Measurements from ENCODE around the gene TMEM25. TPM values are rescaled to one million over a fixed set of nuclear protein-coding genes. Genes with fewer than 3 reads are reported as not detected.
"Not testable (repeated sequence)": the region's sequence is repeated elsewhere in the genome, so short reads cannot be mapped to it uniquely, and the experiment has no call there.

Gene TMEM25
- total RNA-seq, 2 experiments from 2014 or later: 7.8 to 9.5 TPM

GRCh38 chr11:118535261-118535660, 4.3 kb downstream of the TMEM25 start:
- Mint-ChIP-seq H3K4me3 (no peak overlapping the region), H3K36me3 (ENCODE audit: low read depth) (no peaks in the 10 kb centered on the region), H3K9me3 (no peaks in the 10 kb centered on the region), H3K4me1 (peaks cover 8% of the 10 kb centered on the region), H3K27ac (no peak overlapping the region), H3K27me3 (no peaks in the 10 kb centered on the region)
- CTCF ChIA-PET: interaction anchor here (1.1 kb wide), 1 partner anchor 10 kb away, joined by 3 read pairs; no protein-coding TSS in a partner anchor
- POLR2A ChIA-PET: no interaction called here
- DNase-seq: no peak

GRCh38 chr11:118536726-118537125, 5.7 kb downstream of the TMEM25 start:
- ChIA-PET CTCF (no interaction called here), POLR2A (no interaction called here)
- peaks cover 2% of the 10 kb centered on the region for H3K4me1 Mint-ChIP-seq
- H3K27ac Mint-ChIP-seq: no peak overlapping the region
- H3K4me3 Mint-ChIP-seq: no peak overlapping the region
- H3K9me3 Mint-ChIP-seq: no peaks in the 10 kb centered on the region
- H3K27me3 Mint-ChIP-seq: no peaks in the 10 kb centered on the region
- no peaks in the 10 kb centered on the region for H3K36me3 Mint-ChIP-seq (ENCODE audit: low read depth)
- DNase-seq: no peak

GRCh38 chr11:118537409-118537980, 6.5 kb downstream of the TMEM25 start:
- POLR2A ChIA-PET: no interaction called here
- Mint-ChIP-seq H3K36me3 (ENCODE audit: low read depth) (no peaks in the 10 kb centered on the region), H3K27me3 (no peaks in the 10 kb centered on the region), H3K9me3 (no peaks in the 10 kb centered on the region), H3K4me3 (no peak overlapping the region), H3K4me1 (no peaks in the 10 kb centered on the region), H3K27ac (no peak overlapping the region)
- DNase-seq: no peak
- CTCF ChIA-PET: no interaction called here

- ChIA-PET POLR2A (no interaction called here), CTCF (interaction anchor here (0.9 kb wide), 1 partner anchor 10 kb away, joined by 3 read pairs; no protein-coding TSS in a partner anchor)
- no peak overlapping the region for H3K27ac Mint-ChIP-seq
- no peaks in the 10 kb centered on the region for H3K9me3 Mint-ChIP-seq
- DNase-seq: no peak
- no peaks in the 10 kb centered on the region for H3K36me3 Mint-ChIP-seq (ENCODE audit: low read depth)
- H3K4me1 Mint-ChIP-seq: no peaks in the 10 kb centered on the region
- H3K27me3 Mint-ChIP-seq: no peaks in the 10 kb centered on the region
- no peak overlapping the region for H3K4me3 Mint-ChIP-seq
Measured at GRCh38 chr11:118544010-118544646, 13.1 kb downstream of the TMEM25 start.

- no peaks in the 10 kb centered on the region for H3K4me1 Mint-ChIP-seq
- H3K9me3 Mint-ChIP-seq: no peaks in the 10 kb centered on the region
- H3K36me3 Mint-ChIP-seq (ENCODE audit: low read depth): no peaks in the 10 kb centered on the region
- no peak overlapping the region for H3K4me3 Mint-ChIP-seq
- ChIA-PET CTCF (interaction anchor here (0.9 kb wide), 1 partner anchor 11 kb away, joined by 3 read pairs; no protein-coding TSS in a partner anchor), POLR2A (no interaction called here)
- H3K27ac Mint-ChIP-seq: no peak overlapping the region
- no peak for DNase-seq
- no peaks in the 10 kb centered on the region for H3K27me3 Mint-ChIP-seq
Measured at GRCh38 chr11:118544647-118545010, 13.6 kb downstream of the TMEM25 start.

GRCh38 chr11:118545533-118545932, 14.5 kb downstream of the TMEM25 start:
- ChIA-PET CTCF (no interaction called here), POLR2A (no interaction called here)
- Mint-ChIP-seq H3K9me3 (no peaks in the 10 kb centered on the region), H3K4me3 (no peak overlapping the region), H3K4me1 (no peaks in the 10 kb centered on the region), H3K27ac (no peak overlapping the region), H3K27me3 (no peaks in the 10 kb centered on the region), H3K36me3 (ENCODE audit: low read depth) (no peaks in the 10 kb centered on the region)
- no peak for DNase-seq

GRCh38 chr11:118547132-118547531, 16.1 kb downstream of the TMEM25 start:
- no peak for DNase-seq
- Mint-ChIP-seq H3K4me1 (no peaks in the 10 kb centered on the region), H3K27ac (no peak overlapping the region), H3K4me3 (no peak overlapping the region), H3K9me3 (no peaks in the 10 kb centered on the region), H3K27me3 (no peaks in the 10 kb centered on the region), H3K36me3 (ENCODE audit: low read depth) (peaks cover 2% of the 10 kb centered on the region)
- POLR2A ChIA-PET: no interaction called here
- CTCF ChIA-PET: interaction anchor here (0.6 to 1.3 kb wide), 4 partner anchors 10 to 188 kb away, joined by 3 to 5 read pairs (median 3); partner anchors contain the start of gene UBE4A

GRCh38 chr11:118552341-118552740, 21.3 kb downstream of the TMEM25 start:
- ChIA-PET CTCF (interaction anchor here (1.0 to 1.5 kb wide), 3 partner anchors 24 to 202 kb away, joined by 3 to 6 read pairs (median 3); no protein-coding TSS in a partner anchor), POLR2A (no interaction called here)
- DNase-seq: no peak
- Mint-ChIP-seq H3K36me3 (ENCODE audit: low read depth) (peaks cover 3% of the 10 kb centered on the region), H3K9me3 (no peaks in the 10 kb centered on the region), H3K27ac (no peak overlapping the region), H3K4me1 (no peaks in the 10 kb centered on the region), H3K27me3 (no peaks in the 10 kb centered on the region), H3K4me3 (no peak overlapping the region)

- peaks cover 16% of the 10 kb centered on the region for H3K4me1 Mint-ChIP-seq
- ChIA-PET POLR2A (no interaction called here), CTCF (no interaction called here)
- H3K4me3 Mint-ChIP-seq: no peak overlapping the region
- no peaks in the 10 kb centered on the region for H3K36me3 Mint-ChIP-seq (ENCODE audit: low read depth)
- no peak for DNase-seq
- no peak overlapping the region for H3K27ac Mint-ChIP-seq
- H3K27me3 Mint-ChIP-seq: no peaks in the 10 kb centered on the region
- H3K9me3 Mint-ChIP-seq: no peaks in the 10 kb centered on the region
Measured at GRCh38 chr11:118560806-118561205, 29.8 kb downstream of the TMEM25 start.

- Mint-ChIP-seq H3K36me3 (ENCODE audit: low read depth) (no peaks in the 10 kb centered on the region), H3K4me3 (peak overlapping the region; percentile 92), H3K9me3 (no peaks in the 10 kb centered on the region), H3K4me1 (peaks cover 21% of the 10 kb centered on the region), H3K27ac (peak overlapping the region; percentile 28), H3K27me3 (no peaks in the 10 kb centered on the region)
- ChIA-PET POLR2A (no interaction called here), CTCF (no interaction called here)
- DNase-seq: no peak
Measured at GRCh38 chr11:118565051-118565450, 34.1 kb downstream of the TMEM25 start.

GRCh38 chr11:118569670-118570069, 38.7 kb downstream of the TMEM25 start:
- no peaks in the 10 kb centered on the region for H3K36me3 Mint-ChIP-seq (ENCODE audit: low read depth)
- no peaks in the 10 kb centered on the region for H3K27me3 Mint-ChIP-seq
- H3K4me1 Mint-ChIP-seq: peaks cover 37% of the 10 kb centered on the region
- no peaks in the 10 kb centered on the region for H3K9me3 Mint-ChIP-seq
- no peak overlapping the region for H3K27ac Mint-ChIP-seq
- ChIA-PET POLR2A (interaction anchor here (0.7 kb wide), 1 partner anchor 155 kb away, joined by 5 read pairs; no protein-coding TSS in a partner anchor), CTCF (interaction anchor here (1.7 kb wide), 1 partner anchor 23 kb away, joined by 3 read pairs; no protein-coding TSS in a partner anchor)
- DNase-seq: no peak
- H3K4me3 Mint-ChIP-seq: no peak overlapping the region

GRCh38 chr11:118570787-118571186, 39.8 kb downstream of the TMEM25 start:
- CTCF ChIA-PET: interaction anchor here (1.7 kb wide), 1 partner anchor 22 kb away, joined by 3 read pairs; no protein-coding TSS in a partner anchor
- Mint-ChIP-seq H3K4me1 (peaks cover 39% of the 10 kb centered on the region), H3K27me3 (no peaks in the 10 kb centered on the region), H3K4me3 (no peak overlapping the region), H3K9me3 (no peaks in the 10 kb centered on the region), H3K27ac (no peak overlapping the region), H3K36me3 (ENCODE audit: low read depth) (peaks cover 7% of the 10 kb centered on the region)
- POLR2A ChIA-PET: no interaction called here
- DNase-seq: no peak

GRCh38 chr11:118571701-118572060, 40.7 kb downstream of the TMEM25 start:
- H3K9me3 Mint-ChIP-seq, H3K27me3 Mint-ChIP-seq, POLR2A ChIA-PET: not testable (repeated sequence)
- CTCF ChIA-PET: interaction anchor here (0.7 to 1.2 kb wide), 3 partner anchors 14 to 1466 kb away, joined by 3 to 4 read pairs (median 4); no protein-coding TSS in a partner anchor
- peak overlapping the region; percentile 94 for H3K27ac Mint-ChIP-seq
- DNase-seq: peak; percentile 6
- peaks cover 12% of the 10 kb centered on the region for H3K36me3 Mint-ChIP-seq (ENCODE audit: low read depth)
- peaks cover 41% of the 10 kb centered on the region for H3K4me1 Mint-ChIP-seq
- peak overlapping the region; percentile 87 for H3K4me3 Mint-ChIP-seq
